Activated naive CD4-positive, alpha-beta T cell treated with anti-CD3 and anti-CD28 coated beads, Interleukin-2, amount 50 U/mL, for 24 hours (primary cell): ENCODE data around the gene CPNE9.

Experiments used
- H3K27ac Mint-ChIP-seq: one replicate; pipeline ENCODE4 v1.8.0; 2021; ENCODE audit warnings: mild to moderate bottlenecking, mixed read lengths
- H3K27me3 Mint-ChIP-seq: one replicate; pipeline ENCODE4 v1.8.0; 2021; ENCODE audit warnings: mixed read lengths
- H3K36me3 Mint-ChIP-seq: one replicate; pipeline ENCODE4 v1.8.0; 2021; ENCODE audit warnings: mixed read lengths
- H3K4me1 Mint-ChIP-seq: one replicate; pipeline ENCODE4 v1.8.0; 2021; ENCODE audit warnings: mixed read lengths
- H3K4me3 Mint-ChIP-seq: one replicate; pipeline ENCODE4 v1.8.0; 2021; ENCODE audit warnings: mild to moderate bottlenecking, mixed read lengths
- H3K9me3 Mint-ChIP-seq: one replicate; pipeline ENCODE4 v1.8.0; 2021; ENCODE audit warnings: mixed read lengths

CPNE9 gene

GRCh38 chr3:9681723-9682081, 21.9 kb upstream of the CPNE9 start:
- H3K27ac Mint-ChIP-seq = no peak overlapping the region
- no peak overlapping the region for H3K4me3 Mint-ChIP-seq
- H3K9me3 Mint-ChIP-seq = no peaks in the 10 kb centered on the region
- H3K27me3 Mint-ChIP-seq = no peaks in the 10 kb centered on the region
- H3K4me1 Mint-ChIP-seq = no peaks in the 10 kb centered on the region
- peaks cover 40% of the 10 kb centered on the region for H3K36me3 Mint-ChIP-seq

DNA sequence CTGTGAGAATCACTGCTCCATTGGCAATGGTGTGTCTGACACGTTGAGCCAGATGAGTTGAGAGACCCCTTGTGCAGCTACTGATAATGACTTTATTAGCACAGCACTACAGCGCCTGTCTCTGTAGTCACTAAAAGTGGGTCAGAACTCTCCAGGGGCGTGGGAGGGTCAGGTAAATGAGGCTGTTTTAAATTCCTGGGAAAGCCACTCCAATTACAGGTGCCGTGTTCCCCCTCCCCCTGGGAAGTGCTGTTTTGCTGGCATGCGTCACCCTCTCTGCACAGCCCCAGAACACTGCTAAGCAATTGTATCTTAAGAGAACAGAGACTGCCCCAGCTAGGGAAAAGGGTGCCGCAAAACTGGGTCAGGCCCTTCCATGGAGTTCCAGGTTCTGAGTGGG, 21.5 kb upstream of the CPNE9 start:
- H3K27ac Mint-ChIP-seq = no peak overlapping the region
- H3K36me3 Mint-ChIP-seq = peaks cover 41% of the 10 kb centered on the region

GRCh38 chr3:9683426-9683825, 20.2 kb upstream of the CPNE9 start:
- Mint-ChIP-seq H3K27ac (no peak overlapping the region), H3K9me3 (no peaks in the 10 kb centered on the region), H3K4me1 (no peaks in the 10 kb centered on the region), H3K27me3 (no peaks in the 10 kb centered on the region), H3K4me3 (no peak overlapping the region), H3K36me3 (peaks cover 35% of the 10 kb centered on the region)

More for the DNA sequence above, 21.5 kb upstream of the CPNE9 start:
- no peak overlapping the region for H3K4me3 Mint-ChIP-seq
- H3K27me3 Mint-ChIP-seq = no peaks in the 10 kb centered on the region
- no peaks in the 10 kb centered on the region for H3K9me3 Mint-ChIP-seq
- H3K4me1 Mint-ChIP-seq = no peaks in the 10 kb centered on the region

DNA sequence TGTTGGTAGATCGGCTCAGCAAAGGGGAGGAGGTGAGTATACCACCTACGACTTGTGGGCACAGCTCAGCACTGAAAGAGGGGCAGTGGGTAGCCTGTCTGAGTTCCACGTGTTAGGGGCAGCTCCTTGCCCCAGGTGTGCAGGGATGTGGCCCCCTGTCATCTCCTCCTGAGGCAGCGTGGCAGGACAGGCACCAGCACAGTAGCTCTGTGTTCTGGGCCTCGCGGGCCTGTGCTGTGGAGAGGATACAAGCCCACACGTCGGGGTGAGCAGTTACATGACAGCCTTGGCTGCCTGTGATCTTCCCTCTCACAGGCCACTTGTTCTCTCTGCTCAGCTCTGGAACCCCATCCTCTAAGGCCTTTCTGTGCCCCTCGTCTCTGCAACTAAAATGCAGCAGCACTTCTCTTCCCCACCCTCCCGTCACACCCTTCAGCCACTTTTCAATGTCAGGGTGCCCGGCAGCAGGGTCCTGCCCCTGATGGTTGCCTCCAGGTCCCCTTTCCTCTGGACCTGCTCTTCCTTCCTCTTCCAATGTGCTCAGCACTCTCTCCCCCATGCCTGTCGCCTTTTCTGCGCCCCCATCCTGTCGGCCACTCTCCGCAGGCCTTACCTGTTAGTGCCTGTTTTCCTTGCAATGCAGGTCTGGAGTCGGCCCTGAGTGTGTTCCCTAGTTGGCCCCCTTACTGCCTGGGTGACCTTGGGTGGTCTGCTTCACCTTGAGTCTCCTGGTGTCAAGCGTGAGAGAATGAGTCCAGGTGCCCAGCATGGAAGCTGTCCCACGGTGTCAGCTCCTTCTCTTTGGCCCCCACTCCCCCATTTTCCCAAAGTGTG, 18.2 kb upstream of the CPNE9 start:
- no peaks in the 10 kb centered on the region for H3K9me3 Mint-ChIP-seq
- peaks cover 25% of the 10 kb centered on the region for H3K36me3 Mint-ChIP-seq
- no peak overlapping the region for H3K27ac Mint-ChIP-seq

DNA sequence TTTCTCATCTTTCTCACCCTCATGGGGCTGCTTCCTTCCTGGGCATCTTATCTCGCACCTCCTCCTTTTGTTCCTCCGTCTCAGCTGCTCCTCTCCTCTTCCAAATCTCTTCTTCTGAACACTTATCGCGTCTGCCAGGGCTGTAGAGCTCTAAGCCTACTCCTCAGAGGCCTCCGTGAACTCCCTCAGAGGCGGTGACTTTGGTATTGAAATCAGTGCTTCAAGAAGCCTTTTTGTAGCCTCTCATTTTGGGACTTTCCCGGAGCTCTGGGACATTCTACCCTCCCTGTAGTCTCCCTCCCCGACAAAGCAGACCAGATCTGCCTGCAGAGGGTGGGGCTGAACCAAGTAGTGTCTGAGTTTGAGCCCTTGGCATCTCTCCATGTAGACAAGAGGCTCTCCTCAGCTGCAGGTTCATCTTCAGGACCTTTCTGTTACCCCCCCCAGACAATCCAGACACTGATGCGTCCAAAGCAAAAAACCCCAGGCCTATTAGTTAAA, 17.5 kb upstream of the CPNE9 start:
- H3K27ac Mint-ChIP-seq = no peak overlapping the region
- H3K4me3 Mint-ChIP-seq = no peak overlapping the region
- no peaks in the 10 kb centered on the region for H3K4me1 Mint-ChIP-seq
- H3K9me3 Mint-ChIP-seq = no peaks in the 10 kb centered on the region
- peaks cover 24% of the 10 kb centered on the region for H3K36me3 Mint-ChIP-seq
- no peaks in the 10 kb centered on the region for H3K27me3 Mint-ChIP-seq

More for the DNA sequence above, 18.2 kb upstream of the CPNE9 start:
- no peak overlapping the region for H3K4me3 Mint-ChIP-seq
- no peaks in the 10 kb centered on the region for H3K27me3 Mint-ChIP-seq
- no peaks in the 10 kb centered on the region for H3K4me1 Mint-ChIP-seq

DNA sequence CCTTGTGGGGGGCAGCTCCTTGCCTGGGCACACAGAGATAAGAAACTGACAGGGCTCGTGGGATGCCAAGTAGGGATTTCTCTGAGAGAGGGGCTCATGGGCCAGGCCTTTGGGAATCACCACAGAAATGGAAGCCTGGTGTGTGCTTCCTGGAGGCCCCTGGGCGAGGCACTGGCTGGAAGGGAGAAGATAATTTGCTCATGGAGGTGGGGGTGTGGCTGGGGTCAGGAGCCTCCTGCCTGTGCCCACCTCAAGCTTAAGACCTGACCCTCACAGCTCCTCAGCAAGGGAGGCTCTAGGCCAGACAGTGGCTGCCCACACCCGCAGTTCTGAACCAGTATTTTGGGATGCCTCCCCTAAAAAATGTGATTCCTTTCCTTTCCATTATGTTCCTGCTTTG, 16.9 kb upstream of the CPNE9 start:
- no peak overlapping the region for H3K27ac Mint-ChIP-seq
- peaks cover 22% of the 10 kb centered on the region for H3K36me3 Mint-ChIP-seq
- H3K9me3 Mint-ChIP-seq = no peaks in the 10 kb centered on the region
- no peaks in the 10 kb centered on the region for H3K4me1 Mint-ChIP-seq
- H3K4me3 Mint-ChIP-seq = no peak overlapping the region
- H3K27me3 Mint-ChIP-seq = no peaks in the 10 kb centered on the region

DNA sequence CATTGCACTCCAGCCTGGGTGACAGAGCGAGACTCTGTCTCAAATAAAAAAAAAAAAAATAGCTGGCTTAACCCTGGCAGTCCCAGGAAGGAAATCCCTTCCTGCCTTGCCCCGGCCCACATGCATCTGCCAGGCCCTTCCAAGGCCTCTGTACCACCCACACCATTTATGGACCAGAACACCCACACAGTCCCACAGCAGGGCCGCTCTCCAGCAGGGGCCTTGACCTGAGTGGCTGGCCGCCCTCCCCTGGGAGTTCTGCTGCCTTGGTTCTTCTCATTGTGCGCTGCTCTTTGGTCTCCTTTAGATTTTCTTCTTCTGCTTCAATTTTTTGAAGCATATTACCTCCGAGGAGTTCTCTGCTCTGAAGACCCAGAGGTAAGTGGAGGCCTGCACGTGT, 16.1 kb upstream of the CPNE9 start:
- H3K9me3 Mint-ChIP-seq = no peaks in the 10 kb centered on the region
- no peaks in the 10 kb centered on the region for H3K4me1 Mint-ChIP-seq
- H3K27ac Mint-ChIP-seq = no peak overlapping the region
- no peaks in the 10 kb centered on the region for H3K27me3 Mint-ChIP-seq
- peaks cover 24% of the 10 kb centered on the region for H3K36me3 Mint-ChIP-seq
- no peak overlapping the region for H3K4me3 Mint-ChIP-seq

- Mint-ChIP-seq H3K27me3 (no peaks in the 10 kb centered on the region), H3K4me1 (no peaks in the 10 kb centered on the region), H3K4me3 (no peak overlapping the region), H3K27ac (no peak overlapping the region), H3K36me3 (peaks cover 28% of the 10 kb centered on the region), H3K9me3 (no peaks in the 10 kb centered on the region)
These were observed 14.7 kb upstream of the CPNE9 start for GRCh38 chr3:9688961-9689360.

GRCh38 chr3:9689757-9690156, 13.9 kb upstream of the CPNE9 start:
- Mint-ChIP-seq H3K4me1 (no peaks in the 10 kb centered on the region), H3K27ac (no peak overlapping the region), H3K36me3 (peaks cover 25% of the 10 kb centered on the region), H3K9me3 (no peaks in the 10 kb centered on the region), H3K27me3 (no peaks in the 10 kb centered on the region), H3K4me3 (no peak overlapping the region)

- H3K27me3 Mint-ChIP-seq = no peaks in the 10 kb centered on the region
- no peak overlapping the region for H3K4me3 Mint-ChIP-seq
- H3K36me3 Mint-ChIP-seq = peaks cover 24% of the 10 kb centered on the region
- H3K9me3 Mint-ChIP-seq = no peaks in the 10 kb centered on the region
- H3K4me1 Mint-ChIP-seq = no peaks in the 10 kb centered on the region
- no peak overlapping the region for H3K27ac Mint-ChIP-seq
These were observed 12.9 kb upstream of the CPNE9 start for GRCh38 chr3:9690451-9691450.

DNA sequence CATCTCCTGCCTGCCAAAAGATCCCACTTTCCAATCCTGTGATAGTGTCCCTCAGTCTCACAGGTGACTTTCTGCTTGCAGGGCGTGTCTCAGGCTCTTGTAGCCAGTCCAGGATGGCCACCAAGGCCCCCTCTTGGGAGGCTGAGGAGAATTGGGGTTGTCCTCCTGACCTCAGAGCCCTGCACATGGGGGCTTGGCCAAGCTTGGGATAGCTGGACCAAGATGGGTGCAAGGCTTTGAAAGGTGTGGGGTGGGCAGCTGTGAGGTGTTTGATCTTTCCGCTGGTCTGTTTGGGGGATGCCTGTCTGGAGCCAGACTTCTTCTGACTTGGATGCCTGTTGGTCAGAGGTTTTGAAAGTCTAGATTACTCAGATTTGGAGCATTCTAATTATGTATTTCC, 12.0 kb upstream of the CPNE9 start:
- Mint-ChIP-seq H3K27ac (no peak overlapping the region), H3K36me3 (peaks cover 17% of the 10 kb centered on the region), H3K9me3 (no peaks in the 10 kb centered on the region), H3K27me3 (no peaks in the 10 kb centered on the region), H3K4me3 (no peak overlapping the region), H3K4me1 (no peaks in the 10 kb centered on the region)

DNA sequence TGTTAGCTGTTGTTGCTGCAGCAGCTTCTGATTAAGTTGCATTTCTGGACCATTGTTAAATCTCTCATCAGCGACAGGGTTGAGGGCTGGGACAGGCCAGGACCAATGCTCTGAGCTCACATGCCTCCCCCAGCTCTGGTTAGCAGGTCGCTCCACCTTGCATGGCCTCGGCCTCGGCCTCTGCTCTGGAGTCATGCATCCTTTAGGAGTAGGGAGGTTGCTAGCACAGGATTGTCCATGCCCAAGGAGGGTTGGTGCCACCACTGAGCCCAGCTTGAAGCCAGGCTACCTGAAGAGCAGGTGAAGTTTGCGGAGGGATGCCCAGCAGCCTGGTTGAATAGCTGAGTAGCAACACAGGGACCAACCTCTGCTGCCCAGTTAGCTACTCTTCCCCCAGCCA, 11.2 kb upstream of the CPNE9 start:
- Mint-ChIP-seq H3K36me3 (peaks cover 16% of the 10 kb centered on the region), H3K9me3 (no peaks in the 10 kb centered on the region), H3K4me1 (no peaks in the 10 kb centered on the region), H3K4me3 (no peak overlapping the region), H3K27me3 (no peaks in the 10 kb centered on the region), H3K27ac (no peak overlapping the region)

DNA sequence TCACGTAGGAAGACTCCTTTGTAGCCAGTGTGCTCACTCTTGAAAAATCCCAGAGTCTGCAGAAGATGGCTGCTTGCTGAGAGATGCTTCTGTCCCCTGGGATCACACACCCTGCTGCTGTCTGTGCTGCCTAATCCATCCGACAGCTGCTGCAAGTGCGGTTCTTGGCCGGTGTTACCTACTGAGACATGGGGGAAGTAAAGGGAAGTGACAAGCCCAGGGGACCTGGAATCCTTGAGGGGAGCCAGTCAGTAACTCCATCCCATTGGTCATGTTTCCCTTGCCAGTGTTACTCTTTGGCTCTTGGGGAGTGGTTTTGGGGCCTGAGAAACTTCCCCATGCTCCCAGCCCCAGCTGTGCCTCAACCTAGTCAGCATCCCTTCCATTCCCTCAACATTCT, 8.3 kb upstream of the CPNE9 start:
- no peaks in the 10 kb centered on the region for H3K9me3 Mint-ChIP-seq
- no peak overlapping the region for H3K4me3 Mint-ChIP-seq
- no peaks in the 10 kb centered on the region for H3K27me3 Mint-ChIP-seq
- H3K27ac Mint-ChIP-seq = no peak overlapping the region
- H3K36me3 Mint-ChIP-seq = peaks cover 25% of the 10 kb centered on the region
- no peaks in the 10 kb centered on the region for H3K4me1 Mint-ChIP-seq

DNA sequence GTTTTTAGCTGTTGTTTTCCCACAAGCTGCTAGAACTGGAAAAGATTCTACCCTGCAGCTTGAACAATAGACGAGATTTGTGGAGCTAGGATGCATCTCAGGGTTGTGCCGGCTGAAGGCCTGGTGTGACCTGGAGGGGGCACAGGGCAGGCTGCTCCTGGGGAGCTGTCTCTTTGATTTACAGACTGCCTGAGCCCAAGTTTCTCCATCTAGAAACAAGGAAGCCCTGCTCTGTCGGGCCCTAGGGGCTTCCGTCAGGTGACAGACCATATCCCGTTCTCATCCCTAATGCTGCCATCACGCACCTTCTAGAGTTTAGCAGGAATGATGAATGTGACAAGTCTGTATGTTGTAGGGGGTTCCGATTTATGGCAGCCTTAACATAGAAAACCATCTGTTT, 7.9 kb upstream of the CPNE9 start:
- Mint-ChIP-seq H3K9me3 (no peaks in the 10 kb centered on the region), H3K4me3 (no peak overlapping the region), H3K36me3 (peaks cover 26% of the 10 kb centered on the region), H3K27me3 (no peaks in the 10 kb centered on the region), H3K4me1 (no peaks in the 10 kb centered on the region), H3K27ac (no peak overlapping the region)

DNA sequence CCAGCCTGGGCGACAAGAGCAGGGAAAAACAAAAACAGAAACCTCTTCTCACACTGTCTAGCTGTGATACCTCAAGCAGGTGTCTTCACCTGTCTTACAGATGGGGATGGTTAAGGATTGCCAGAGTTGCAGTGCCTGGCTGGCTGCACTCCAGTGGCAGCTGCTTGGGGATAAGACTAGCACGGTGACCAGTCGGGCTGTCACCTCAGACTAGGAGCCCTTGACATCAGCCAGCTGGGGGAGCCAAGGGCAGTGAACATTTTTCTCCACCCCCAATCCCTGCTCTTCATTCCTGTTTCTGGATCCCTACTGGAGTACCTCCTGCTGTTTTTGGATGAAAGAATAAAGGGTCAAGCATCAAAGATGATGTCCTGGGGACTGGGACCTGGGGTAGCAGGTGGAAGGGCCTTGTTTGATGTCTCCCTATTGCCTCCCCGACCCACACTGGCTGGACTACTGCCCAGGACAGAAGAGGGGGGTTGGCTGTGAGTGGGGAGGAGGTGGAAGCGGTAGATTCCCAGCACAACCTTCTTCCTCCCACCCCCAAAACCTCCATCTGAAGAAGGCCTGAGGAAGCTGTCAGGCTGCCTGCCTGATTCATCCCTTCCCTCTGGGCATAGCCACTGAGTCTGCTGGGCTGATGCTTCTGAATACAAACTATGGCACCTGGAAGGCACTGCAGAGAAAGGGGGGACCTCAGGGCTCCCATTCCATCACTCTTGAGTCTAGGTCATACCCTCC, 7.0 kb upstream of the CPNE9 start:
- no peaks in the 10 kb centered on the region for H3K27me3 Mint-ChIP-seq
- H3K9me3 Mint-ChIP-seq = no peaks in the 10 kb centered on the region
- H3K4me3 Mint-ChIP-seq = no peak overlapping the region
- H3K27ac Mint-ChIP-seq = no peak overlapping the region
- peaks cover 29% of the 10 kb centered on the region for H3K36me3 Mint-ChIP-seq
- no peaks in the 10 kb centered on the region for H3K4me1 Mint-ChIP-seq
